ENCODE data around the gene ETNK2.
"Not testable (repeated sequence)": the region's sequence is repeated elsewhere in the genome, so short reads cannot be mapped to it uniquely, and the experiment has no call there.

Gene ETNK2

DNA sequence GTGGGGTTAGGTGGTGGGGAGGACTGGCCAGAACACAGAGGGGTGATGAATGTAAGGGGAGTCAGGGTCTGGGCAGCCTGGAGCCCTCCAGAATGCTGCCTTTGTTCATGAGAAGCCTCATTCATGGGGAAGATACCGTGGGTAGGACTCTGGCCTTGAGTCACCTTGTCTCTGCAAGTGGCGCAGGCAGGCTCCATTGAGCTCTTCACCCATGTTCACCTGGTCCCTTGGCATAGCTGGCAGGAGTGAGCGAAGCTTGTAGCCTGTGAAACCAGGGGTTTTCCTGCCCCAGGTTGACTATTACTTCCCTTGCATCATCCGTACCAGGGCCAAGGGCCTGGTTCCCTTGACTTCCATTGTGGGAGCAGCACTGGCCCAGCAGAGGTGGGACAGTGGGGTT lies 53.2 kb downstream of the ETNK2 start:
- DNase-seq (ENCODE audit: low spot score), result no peak

GRCh38 chr1:204096931-204097330 lies 54.9 kb downstream of the ETNK2 start:
- no peak for DNase-seq (ENCODE audit: low spot score)

GRCh38 chr1:204094856-204095634 lies 56.8 kb downstream of the ETNK2 start:
- DNase-seq (ENCODE audit: low spot score), result no peak

GRCh38 chr1:204094313-204094729 lies 57.5 kb downstream of the ETNK2 start:
- no peak for DNase-seq (ENCODE audit: low spot score)

DNA sequence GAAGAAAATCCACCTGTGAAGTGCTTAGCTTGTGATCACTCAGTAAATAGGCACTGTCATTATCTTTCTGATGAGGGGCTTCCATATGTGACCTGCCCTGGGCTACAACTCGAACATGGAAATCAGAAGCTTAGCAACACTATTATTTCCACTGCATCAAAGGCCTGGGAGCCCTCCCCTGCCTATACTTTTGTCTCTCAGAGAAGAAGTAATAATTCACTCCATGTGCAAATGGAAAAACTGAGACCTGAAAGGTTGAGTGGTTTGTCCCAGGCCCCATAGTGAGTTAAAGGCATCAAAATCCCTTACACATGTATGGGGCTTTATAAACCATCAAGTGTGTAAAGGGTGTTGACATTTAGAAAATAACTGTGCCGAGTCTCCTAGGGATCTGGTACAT lies 58.1 kb downstream of the ETNK2 start:
- DNase-seq (ENCODE audit: low spot score), result no peak

GRCh38 chr1:204093421-204093717 lies 58.5 kb downstream of the ETNK2 start:
- DNase-seq (ENCODE audit: low spot score), result peak; percentile 41

DNA sequence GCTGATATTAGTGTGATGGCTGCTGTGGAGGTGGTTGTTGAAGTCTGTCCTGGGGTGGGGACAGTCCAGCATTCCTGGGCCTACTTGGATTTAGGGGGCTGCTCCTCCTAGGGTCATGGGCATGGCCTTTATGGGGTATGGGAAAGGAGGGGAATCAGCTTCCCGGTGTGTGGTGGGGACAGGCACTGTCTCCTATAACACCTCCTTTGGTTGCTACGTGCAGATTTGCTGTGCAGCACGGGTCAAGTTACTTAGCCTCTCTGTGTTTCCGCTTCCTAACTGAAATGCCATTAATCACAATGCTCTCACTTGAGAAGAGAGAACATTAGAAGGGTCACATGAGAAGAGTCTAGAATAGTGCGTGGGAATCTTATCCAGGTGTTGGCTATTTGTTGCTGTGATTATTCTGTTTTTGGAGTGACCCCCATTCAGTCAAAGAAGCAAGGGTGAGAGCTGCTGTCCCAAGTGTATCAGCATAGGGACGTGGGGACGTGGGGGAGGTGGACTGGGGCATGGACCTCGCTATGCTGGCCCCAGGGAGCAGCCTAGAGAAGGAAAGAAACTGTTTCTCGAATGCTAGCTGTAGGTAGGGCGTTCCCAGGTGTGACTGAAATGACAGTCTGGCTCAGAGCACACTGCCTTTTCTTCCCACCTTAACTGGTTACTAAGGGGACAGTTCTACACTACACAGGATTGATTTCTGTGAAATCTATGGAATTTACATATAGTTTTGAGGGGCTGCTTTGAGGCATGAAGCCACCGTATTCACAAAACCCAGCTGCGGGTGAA lies 59.0 kb downstream of the ETNK2 start:
- no peak for DNase-seq (ENCODE audit: low spot score)

DNA sequence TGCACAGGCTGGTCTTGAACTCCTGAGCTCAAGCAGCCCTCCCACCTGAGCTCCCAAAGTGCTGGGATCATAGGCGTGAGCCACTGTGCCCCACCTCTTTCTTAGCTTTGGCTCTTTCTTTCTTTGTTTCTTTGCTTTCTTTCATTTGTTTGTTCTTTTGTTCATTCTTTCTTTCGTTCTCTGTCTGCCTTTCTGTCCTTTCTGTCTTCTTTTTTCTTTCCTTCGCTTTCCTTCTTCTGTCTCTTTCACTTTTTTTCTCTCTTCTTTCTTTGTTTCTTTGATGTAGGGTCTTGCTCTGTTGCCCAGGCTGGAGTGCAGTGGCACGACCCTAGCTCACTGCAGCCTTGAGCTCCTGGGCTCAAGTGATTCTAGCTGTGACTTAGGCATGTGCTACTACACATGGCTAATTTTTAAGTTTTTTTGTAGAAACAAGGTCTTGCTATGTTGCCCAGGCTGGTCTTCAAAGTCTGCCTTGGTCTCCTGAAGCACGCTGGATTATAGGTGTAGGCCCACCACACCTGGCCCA lies 60.0 kb downstream of the ETNK2 start:
- no peak for DNase-seq (ENCODE audit: low spot score)

GRCh38 chr1:204091066-204091465 lies 60.8 kb downstream of the ETNK2 start:
- no peak for DNase-seq (ENCODE audit: low spot score)

GRCh38 chr1:204090132-204090531 lies 61.7 kb downstream of the ETNK2 start:
- DNase-seq (ENCODE audit: low spot score), result not testable (repeated sequence)

- no peak for DNase-seq (ENCODE audit: low spot score)
These were observed 62.6 kb downstream of the ETNK2 start for GRCh38 chr1:204089044-204089751.

DNA sequence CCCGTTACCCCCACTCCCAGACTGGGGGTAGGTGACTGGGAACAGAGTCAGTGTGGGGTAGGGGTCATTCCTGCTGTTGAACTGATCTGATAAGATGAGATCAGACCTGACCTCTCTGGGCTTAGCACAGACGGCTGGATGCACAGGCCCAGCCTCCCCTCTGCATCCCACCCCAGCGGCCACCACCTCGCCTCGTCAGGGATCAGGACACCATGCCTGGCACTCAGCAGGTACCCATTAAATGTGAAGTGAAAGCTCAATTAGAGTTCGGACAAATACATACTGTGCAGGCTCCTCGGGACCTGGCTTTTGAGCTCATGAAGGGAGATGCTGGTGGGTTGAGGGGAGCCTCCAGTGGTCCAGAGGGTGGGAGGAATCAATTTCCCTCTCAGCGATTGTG lies 63.2 kb downstream of the ETNK2 start:
- no peak for DNase-seq (ENCODE audit: low spot score)

- no peak for DNase-seq (ENCODE audit: low spot score)
These were observed 63.8 kb downstream of the ETNK2 start for GRCh38 chr1:204087893-204088528.

- DNase-seq (ENCODE audit: low spot score), result no peak
These were observed 64.5 kb downstream of the ETNK2 start for GRCh38 chr1:204087181-204087892.

DNA sequence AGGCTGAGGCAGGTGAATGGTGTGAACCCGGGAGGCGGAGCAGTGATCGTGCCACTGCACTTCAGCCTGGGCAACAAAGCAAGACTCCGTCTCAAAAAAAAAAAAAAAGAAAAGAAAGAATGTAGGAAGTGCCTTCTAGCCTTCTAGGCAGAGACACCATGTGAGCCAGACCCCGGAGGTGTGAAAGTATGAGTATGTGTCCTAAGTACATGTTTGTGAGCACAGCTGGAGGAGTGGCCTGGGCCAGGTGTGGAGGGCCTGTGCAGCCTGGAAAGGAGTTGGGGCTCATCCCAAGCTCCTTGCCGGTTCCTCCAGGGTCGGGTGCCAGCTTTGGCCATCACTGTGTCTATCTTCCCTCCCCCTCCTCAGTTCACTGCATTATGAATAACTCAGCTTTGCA lies 66.0 kb downstream of the ETNK2 start:
- no peak for DNase-seq (ENCODE audit: low spot score)

GRCh38 chr1:204084247-204084772 lies 67.5 kb downstream of the ETNK2 start:
- peak; percentile 37 for DNase-seq (ENCODE audit: low spot score)

DNA sequence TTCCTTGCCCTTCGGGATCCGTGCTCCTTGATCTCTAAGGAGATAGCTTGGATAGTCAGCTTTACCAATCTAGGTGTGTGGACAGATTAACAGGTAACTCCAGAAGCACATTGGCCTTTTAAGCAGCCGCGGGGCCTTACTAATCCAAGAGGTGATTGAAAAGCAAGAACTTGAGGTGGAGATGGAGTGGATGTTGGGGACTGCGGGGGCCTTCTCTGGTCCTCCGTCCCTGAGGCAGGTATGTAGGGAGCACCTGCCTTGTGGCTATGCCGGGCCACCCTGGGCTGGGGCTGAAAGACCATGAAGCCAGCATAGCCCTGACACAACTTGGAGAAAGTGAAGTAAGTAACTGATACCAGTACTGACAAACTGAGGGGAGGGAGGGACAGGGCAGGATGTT lies 68.4 kb downstream of the ETNK2 start:
- no peak for DNase-seq (ENCODE audit: low spot score)

DNA sequence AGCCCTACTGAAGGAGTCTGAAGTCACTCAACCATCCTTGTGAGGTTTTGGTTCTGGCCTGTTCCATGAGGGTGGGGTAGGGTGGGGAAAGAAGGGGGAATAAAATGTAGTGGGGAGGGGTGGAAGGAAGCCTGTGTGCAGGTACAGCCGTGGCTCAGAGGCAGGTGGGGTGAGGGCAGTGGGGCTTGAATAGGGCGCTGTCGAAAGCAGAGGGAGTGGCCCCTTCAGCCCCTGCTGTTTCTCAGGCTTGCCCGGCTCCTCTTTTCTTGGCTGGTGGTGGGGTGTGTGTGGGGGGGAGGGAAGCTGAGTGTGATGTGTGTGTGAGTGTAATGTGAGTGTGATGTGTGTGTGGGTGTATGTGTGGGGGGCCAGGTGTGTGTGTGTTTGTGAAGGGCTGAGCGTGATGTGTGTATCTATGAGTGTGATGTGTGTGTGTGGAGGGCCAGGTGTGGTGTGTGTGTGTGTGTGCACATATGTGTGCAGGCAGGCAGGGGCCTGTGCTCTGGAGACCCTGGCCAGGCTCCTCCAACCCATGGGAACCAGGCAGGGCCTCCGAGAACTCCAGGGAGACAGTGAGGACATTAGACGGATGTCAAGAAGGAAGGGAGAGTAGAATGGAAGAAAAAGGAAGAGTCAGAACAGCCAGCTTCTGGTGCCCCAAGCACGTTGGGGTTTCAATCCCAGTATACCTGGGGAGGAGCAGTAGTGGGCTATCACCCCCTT lies 69.9 kb downstream of the ETNK2 start:
- DNase-seq (ENCODE audit: low spot score), result no peak

DNA sequence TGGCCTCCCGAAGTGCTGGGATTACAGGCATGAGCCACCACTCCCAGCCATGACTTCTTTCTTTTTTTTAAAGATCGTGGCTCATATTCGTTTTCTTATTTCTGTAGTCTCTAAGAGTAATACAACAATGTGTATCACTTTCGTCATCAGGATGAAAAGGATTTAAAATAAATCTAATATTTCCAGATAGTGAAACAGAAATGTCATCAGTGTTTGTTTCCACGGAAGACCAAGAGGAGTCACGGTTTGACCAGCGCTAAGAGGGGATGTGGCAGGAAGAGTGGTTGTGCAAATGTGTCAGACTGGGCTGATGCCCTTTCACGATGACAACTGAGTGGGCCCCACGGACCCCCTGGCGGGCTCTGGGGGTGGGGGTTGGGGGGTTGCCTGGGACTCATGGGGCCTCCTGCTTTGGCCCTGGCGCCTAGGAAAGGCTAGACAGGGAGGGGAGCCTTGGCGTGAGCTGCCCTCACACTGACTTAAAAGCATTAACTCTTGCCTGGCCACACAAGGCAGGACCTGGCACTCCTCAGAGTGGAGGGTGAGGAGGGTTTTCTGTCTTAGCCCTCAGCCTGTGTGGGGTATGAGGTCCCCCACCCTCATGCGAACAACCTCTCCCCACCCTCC lies 70.6 kb downstream of the ETNK2 start:
- no peak for DNase-seq (ENCODE audit: low spot score)
